ENCODE data around the gene PTPRM. TPM values are rescaled to one million over a fixed set of nuclear protein-coding genes. Genes with fewer than 3 reads are reported as not detected.

Gene PTPRM
- total RNA-seq, 1 experiment from 2014 or later, result 45.6 TPM

GRCh38 chr18:7600528-7601245 is 33.6 kb downstream of the PTPRM start:
- Histone ChIP-seq H3F3A (ENCODE audit: low read length, unreplicated experiment) (no peaks in the 10 kb centered on the region), H3K79me2 (ENCODE audit: low read length) (peaks cover 78% of the 10 kb centered on the region), H3K4me1 (ENCODE audit: insufficient read depth, low read length) (peaks cover 27% of the 10 kb centered on the region), H2AFZ (ENCODE audit: low read length) (no peak overlapping the region), H3K4me3 (ENCODE audit: low read length) (no peak overlapping the region), H3K9me2 (replicated peaks; ENCODE audit: low read length) (no peaks in the 10 kb centered on the region), H3K36me3 (ENCODE audit: low read depth, low read length) (no peaks in the 10 kb centered on the region), H3K9me3 (ENCODE audit: low read length) (no peaks in the 10 kb centered on the region), H3K4me2 (ENCODE audit: low read length) (peak overlapping the region; percentile 38), H3K27me3 (ENCODE audit: low read length) (no peaks in the 10 kb centered on the region), H3K27ac (ENCODE audit: low read length) (no peak overlapping the region), H4K20me1 (ENCODE audit: low read length) (no peaks in the 10 kb centered on the region), H3K9ac (ENCODE audit: low read length) (no peak overlapping the region)
- intact Hi-C loops (cut with micrococcal nuclease), result no loop called here
- DNase-seq (no peak), ATAC-seq (peak; percentile 61)
- ChIA-PET POLR2A (ENCODE audit: unreplicated experiment) (interaction anchor here (0.5 kb wide), 1 partner anchor 24 kb away, joined by 5 read pairs; no protein-coding TSS in a partner anchor), CTCF (interaction anchor here (1.1 kb wide), 1 partner anchor 34 kb away, joined by 5 read pairs; no protein-coding TSS in a partner anchor)
- BruUV-seq (replicated peaks), result no TSS peak
- no peak for TF ChIP-seq EZH2 (IDR thresholded peaks at IDR 0.05; ENCODE audit: low read length, unreplicated experiment)
- no peak for TF ChIP-seq CTCF (conservative IDR thresholded peaks at IDR 0.05; ENCODE audit: low read depth, low read length)
- no peak for TF ChIP-seq EZH2phosphoT487 (IDR thresholded peaks at IDR 0.05; ENCODE audit: borderline replicate concordance, low read length)

GRCh38 chr18:7601246-7601615 is 34.1 kb downstream of the PTPRM start:
- Histone ChIP-seq H3K27me3 (ENCODE audit: low read length) (no peaks in the 10 kb centered on the region), H3K4me2 (ENCODE audit: low read length) (peak overlapping the region; percentile 38), H3K79me2 (ENCODE audit: low read length) (peaks cover 78% of the 10 kb centered on the region), H3K36me3 (ENCODE audit: low read depth, low read length) (no peaks in the 10 kb centered on the region), H3K9ac (ENCODE audit: low read length) (no peak overlapping the region), H4K20me1 (ENCODE audit: low read length) (no peaks in the 10 kb centered on the region), H2AFZ (ENCODE audit: low read length) (no peak overlapping the region), H3K9me2 (replicated peaks; ENCODE audit: low read length) (no peaks in the 10 kb centered on the region), H3K9me3 (ENCODE audit: low read length) (no peaks in the 10 kb centered on the region), H3K4me3 (ENCODE audit: low read length) (0 out of 2 replicates have a peak overlapping the region, but pooled peaks have one; percentile 11), H3F3A (ENCODE audit: low read length, unreplicated experiment) (no peaks in the 10 kb centered on the region), H3K4me1 (ENCODE audit: insufficient read depth, low read length) (peaks cover 27% of the 10 kb centered on the region), H3K27ac (ENCODE audit: low read length) (0 out of 2 replicates have a peak overlapping the region, but pooled peaks have one; percentile 2)
- CTCF ChIA-PET, result interaction anchor here (1.1 kb wide), 1 partner anchor 35 kb away, joined by 5 read pairs; no protein-coding TSS in a partner anchor
- POLR2A ChIA-PET (ENCODE audit: unreplicated experiment), result interaction anchor here (0.5 kb wide), 2 partner anchors 25 to 34 kb away, joined by 4 to 5 read pairs; no protein-coding TSS in a partner anchor
- no TSS peak for BruUV-seq (replicated peaks)
- DNase-seq (peak; percentile 70), ATAC-seq (peak; percentile 79)
- no peak for TF ChIP-seq EZH2 (IDR thresholded peaks at IDR 0.05; ENCODE audit: low read length, unreplicated experiment)
- no peak; the same call in 1 of the 2 replicates for TF ChIP-seq CTCF (conservative IDR thresholded peaks at IDR 0.05; ENCODE audit: low read depth, low read length)
- TF ChIP-seq EZH2phosphoT487 (IDR thresholded peaks at IDR 0.05; ENCODE audit: borderline replicate concordance, low read length), result no peak
- intact Hi-C loops (cut with micrococcal nuclease), result no loop called here

- intact Hi-C loops (cut with micrococcal nuclease), result no loop called here
- DNase-seq (no peak), ATAC-seq (no peak)
- ChIA-PET CTCF (no interaction called here), POLR2A (ENCODE audit: unreplicated experiment) (no interaction called here)
- peaks cover 27% of the 10 kb centered on the region for H3K4me1 ChIP-seq (ENCODE audit: insufficient read depth, low read length)
- H3K4me3 ChIP-seq (ENCODE audit: low read length), result no peak overlapping the region
- H3K27me3 ChIP-seq (ENCODE audit: low read length), result no peaks in the 10 kb centered on the region
- H3K79me2 ChIP-seq (ENCODE audit: low read length), result peaks cover 76% of the 10 kb centered on the region
- no peak overlapping the region for H3K27ac ChIP-seq (ENCODE audit: low read length)
- TF ChIP-seq CTCF (conservative IDR thresholded peaks at IDR 0.05; ENCODE audit: low read depth, low read length) (no peak), EZH2phosphoT487 (IDR thresholded peaks at IDR 0.05; ENCODE audit: borderline replicate concordance, low read length) (no peak), EZH2 (IDR thresholded peaks at IDR 0.05; ENCODE audit: low read length, unreplicated experiment) (no peak)
- H3K4me2 ChIP-seq (ENCODE audit: low read length), result 0 out of 2 replicates have a peak overlapping the region, but pooled peaks have one; percentile 38
- no peaks in the 10 kb centered on the region for H3K9me3 ChIP-seq (ENCODE audit: low read length)
- no peaks in the 10 kb centered on the region for H4K20me1 ChIP-seq (ENCODE audit: low read length)
- H3K36me3 ChIP-seq (ENCODE audit: low read depth, low read length), result no peaks in the 10 kb centered on the region
- H3F3A ChIP-seq (ENCODE audit: low read length, unreplicated experiment), result no peaks in the 10 kb centered on the region
- BruUV-seq (replicated peaks), result no TSS peak
- H2AFZ ChIP-seq (ENCODE audit: low read length), result no peak overlapping the region
- H3K9ac ChIP-seq (ENCODE audit: low read length), result no peak overlapping the region
- no peaks in the 10 kb centered on the region for H3K9me2 ChIP-seq (replicated peaks; ENCODE audit: low read length)
These were observed 34.8 kb downstream of the PTPRM start for GRCh38 chr18:7601936-7602335.
